Ovary (tissue), 9 donors: Measurements from ENCODE around the gene GPR157. TPM values are rescaled to one million over a fixed set of nuclear protein-coding genes. Genes with fewer than 3 reads are reported as not detected.

ENCODE experiments used
- DNase-seq, 5 donors: peaks; one replicate each; pipeline ENCODE4 v3.0.0-alpha.2; 2019 to 2020
- H3K27ac ChIP-seq, 2 donors: fragments of 200-600 bp; one replicate each; pipeline versions ENCODE4 v1.5.1 to v1.8.0; 2019 to 2022
- H3K27me3 ChIP-seq: fragments of 200-600 bp; one replicate; pipeline ENCODE4 v1.8.0; 2022
- H3K36me3 ChIP-seq: fragments of 200-600 bp; sonication (generic); one replicate; pipeline ENCODE4 v1.5.1; 2019
- H3K4me1 ChIP-seq: one replicate; pipeline ENCODE4 v1.8.1; 2013; ENCODE audit warnings: mild to moderate bottlenecking, moderate library complexity; ENCODE audit not compliant: insufficient read depth
- H3K4me3 ChIP-seq: fragments of 200-600 bp; sonication (generic); one replicate; pipeline ENCODE4 v1.5.1; 2017
- H3K9me3 ChIP-seq, 2 donors: fragments of 200-600 bp in 1 of 2; sonication (generic) in 1 of 2; one replicate each; pipeline versions ENCODE4 v1.5.1 to v1.8.1; 2013 to 2019; ENCODE audit warnings: mild to moderate bottlenecking in 1 of 2, moderate library complexity in 1 of 2
- CTCF ChIP-seq, 3 donors: fragments of 450-650 bp in 2 of 3; fragments of 200-600 bp in 1 of 3; IDR thresholded peaks; one replicate each; pipeline versions ENCODE4 v1.5.1 to v1.8.0; 2016 to 2022; ENCODE audit warnings: antibody characterized with exemption in 3 of 3, mild to moderate bottlenecking in 1 of 3
- EP300 ChIP-seq: sonication (generic); formaldehyde crosslinking; IDR thresholded peaks from one replicate; pipeline ENCODE4 v1.6.1; 2017; ENCODE audit warnings: antibody characterized with exemption
- POLR2A ChIP-seq: fragments of 450-650 bp; IDR thresholded peaks from one replicate; pipeline ENCODE4 v1.6.1; 2017; ENCODE audit warnings: antibody characterized with exemption, mild to moderate bottlenecking, moderate library complexity
- WGBS, 3 donors: extraction: QIAGEN DNeasy Blood & Tissue Kit in 1 of 3; methylation state at CpG; one replicate each; pipeline versions ENCODE4 v1.1.5 to v1.1.7; 2013 to 2017; 5-methylcytosine and 5-hydroxymethylcytosine counted together
- intact Hi-C, 4 donors: fragments of 100-400 bp; cut with DNase I; formaldehyde crosslinking; loops; one replicate each; pipeline versions ENCODE4 v1.11.0 to v1.15.1; 2022 to 2023
- polyA plus RNA-seq, 2 donors: library from polyadenylated mRNA; stranded (reverse); fragments of 200-250 nt in 1 of 2; fragments of 350-450 nt in 1 of 2; fragmentation: Illumina TruSeq in 1 of 2; extraction: RNeasy Lipid Tissue Mini Kit (QIAGEN cat#74804) in 1 of 2; gene quantifications; one replicate each; pipeline ENCODE4 v1.2.3, GENCODE V29; 2013 to 2014
- total RNA-seq, 7 donors: library from RNA; depleted of rRNA in 2 of 7; stranded (reverse); fragments of >200 nt in 2 of 7; fragmentation: NEBNext Ultra II Directional in 3 of 7; extraction: Animal tissue kit (Norgen Biotek cat#: 25700) in 3 of 7; gene quantifications; one replicate each; pipeline versions ENCODE4 v1.1.0 to v1.2.4, GENCODE V29; 2016 to 2023
- donor health status: DM: no; HTN: no; CAD: no; lungs with moderate emphysema.
- donor health status: DM: no; HTN: no; CAD: no.
- donor health status: Bipolar disorder and iron deficiency.
- donor health status: DM: yes; HTN: yes; CAD: no.
- donor health status: DM: no; HTN: no; CAD: no.
- donor health status: DM: yes; HTN: yes; CAD: no.

The GPR157 gene
- total and polyA plus RNA-seq, 9 donors, result 3.1 to 17.8 (median 8.6) TPM

GRCh38 chr1:9078015-9078751 lies 50.7 kb downstream of the GPR157 start:
- Histone ChIP-seq H3K4me1 (no peaks in the 10 kb centered on the region), H3K36me3 (no peaks in the 10 kb centered on the region), H3K4me3 (no peak overlapping the region), H3K9me3 (no peaks in the 10 kb centered on the region), H3K27ac (no peak overlapping the region), H3K27me3 (no peaks in the 10 kb centered on the region)
- no peak for TF ChIP-seq EP300
- TF ChIP-seq CTCF (IDR thresholded peaks at IDR 0.05), result no peak
- TF ChIP-seq POLR2A, result no peak
- DNase-seq, result no peak
- intact Hi-C loops, result no loop called here
- 69 to 72% (median 70%) methylated on average over 9 of the region's 9 CpGs for WGBS, 3 donors

- Histone ChIP-seq H3K4me3 (no peak overlapping the region), H3K36me3 (no peaks in the 10 kb centered on the region), H3K27ac (no peak overlapping the region), H3K9me3 (no peaks in the 10 kb centered on the region), H3K4me1 (no peaks in the 10 kb centered on the region), H3K27me3 (no peaks in the 10 kb centered on the region)
- intact Hi-C loops, result no loop called here
- no peak for DNase-seq
- WGBS, 3 donors, result 27 to 40% (median 39%) methylated on average over 5 of the region's 5 CpGs
- TF ChIP-seq EP300 (no peak), POLR2A (no peak), CTCF (IDR thresholded peaks at IDR 0.05) (no peak)
Measured at GRCh38 chr1:9075022-9075421, 53.9 kb downstream of the GPR157 start.

- no peak for DNase-seq
- Histone ChIP-seq H3K9me3 (no peaks in the 10 kb centered on the region), H3K4me1 (peaks cover 5% of the 10 kb centered on the region), H3K4me3 (no peak overlapping the region), H3K27ac (no peak overlapping the region), H3K27me3 (no peaks in the 10 kb centered on the region), H3K36me3 (no peaks in the 10 kb centered on the region)
- intact Hi-C loops, result no loop called here
- no peak for TF ChIP-seq EP300
- no peak for TF ChIP-seq POLR2A
- no peak for TF ChIP-seq CTCF (IDR thresholded peaks at IDR 0.05)
- 90 to 96% (median 91%) methylated on average over 3 of the region's 3 CpGs for WGBS, 3 donors
Measured at GRCh38 chr1:9073143-9073542, 55.8 kb downstream of the GPR157 start.

DNA sequence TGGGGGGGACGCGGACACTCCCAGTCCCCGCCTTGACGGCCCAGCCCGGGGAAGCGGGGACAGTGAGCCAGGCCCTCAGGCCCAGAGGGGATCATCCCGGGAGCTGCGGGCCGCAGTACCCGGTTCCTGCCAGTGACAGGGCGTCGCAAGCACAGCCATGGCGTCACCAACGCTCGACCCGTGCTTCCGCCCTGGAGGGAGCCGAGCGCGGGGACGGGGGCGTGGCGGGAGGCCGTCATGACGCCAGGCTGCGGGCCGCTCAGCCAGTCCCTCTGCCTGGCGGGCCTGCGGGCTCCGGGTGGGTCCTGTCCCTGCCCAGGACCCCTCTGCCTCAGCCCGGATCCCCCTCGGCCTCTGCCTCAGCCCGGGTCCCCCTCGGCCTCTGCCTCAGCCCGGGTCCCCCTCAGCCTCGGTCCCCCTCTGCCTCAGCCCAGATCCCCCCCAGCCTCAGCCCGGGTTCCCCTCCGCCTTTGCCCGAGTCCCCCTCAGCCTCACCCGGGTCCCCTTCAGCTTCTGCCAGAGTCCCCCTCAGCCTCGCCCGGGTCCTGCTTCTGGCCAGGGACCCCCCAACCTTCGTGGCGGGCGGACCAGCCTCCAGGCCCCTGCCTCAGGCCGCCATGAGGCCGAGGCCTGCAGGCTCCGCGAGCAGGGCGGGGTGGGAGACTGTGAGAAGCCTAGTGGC lies 57.2 kb downstream of the GPR157 start:
- WGBS, 3 donors, result 92 to 96% (median 95%) methylated on average over 45 to 50 of the region's 50 CpGs
- Histone ChIP-seq H3K36me3 (no peaks in the 10 kb centered on the region), H3K4me3 (no peak overlapping the region), H3K27ac (no peak overlapping the region), H3K27me3 (no peaks in the 10 kb centered on the region), H3K4me1 (peaks cover 13% of the 10 kb centered on the region), H3K9me3 (no peaks in the 10 kb centered on the region)
- intact Hi-C loops, result no loop called here
- TF ChIP-seq POLR2A, result no peak
- TF ChIP-seq EP300, result no peak
- no peak for DNase-seq

DNA sequence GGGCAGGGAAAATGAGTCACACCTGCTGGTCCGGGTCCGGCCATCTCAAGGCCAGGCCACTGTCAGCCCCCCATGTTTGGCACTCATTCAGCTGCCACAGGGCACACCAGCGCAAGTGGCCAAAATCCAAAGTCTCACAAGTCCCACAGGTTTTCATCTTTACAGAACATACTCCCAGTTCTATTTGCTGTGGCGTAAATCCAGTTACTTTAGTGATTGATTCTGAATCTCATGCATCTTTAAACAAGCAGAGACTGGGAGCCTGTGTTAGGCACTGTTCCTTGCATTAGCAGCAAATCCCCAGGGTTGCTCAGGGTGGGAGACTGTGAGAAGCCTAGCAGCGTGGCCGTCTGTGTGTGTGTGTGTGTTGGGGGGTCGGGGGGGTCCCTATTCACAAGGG lies 58.4 kb downstream of the GPR157 start:
- Histone ChIP-seq H3K27ac (peak overlapping the region in 1 of 2 donors; percentile 67), H3K27me3 (no peaks in the 10 kb centered on the region), H3K4me1 (peaks cover 20% of the 10 kb centered on the region), H3K4me3 (no peak overlapping the region), H3K36me3 (no peaks in the 10 kb centered on the region), H3K9me3 (no peaks in the 10 kb centered on the region)
- intact Hi-C loops, result no loop called here
- TF ChIP-seq EP300, result no peak
- TF ChIP-seq CTCF (IDR thresholded peaks at IDR 0.05), result no peak
- TF ChIP-seq POLR2A, result no peak
- DNase-seq, result no peak
- WGBS, 3 donors, result 72 to 85% (median 80%) methylated on average over 7 of the region's 7 CpGs
